HG03159 (cell line): ENCODE results near the gene TDRD7.

Source experiments
- ATAC-seq: cut with Tn5 transposase; IDR thresholded peaks from one replicate; pipeline ENCODE4 v1.9.1; 2021; ENCODE audit warnings: mild to moderate bottlenecking, moderate library complexity; ENCODE audit not compliant: unreplicated experiment

The TDRD7 gene

DNA sequence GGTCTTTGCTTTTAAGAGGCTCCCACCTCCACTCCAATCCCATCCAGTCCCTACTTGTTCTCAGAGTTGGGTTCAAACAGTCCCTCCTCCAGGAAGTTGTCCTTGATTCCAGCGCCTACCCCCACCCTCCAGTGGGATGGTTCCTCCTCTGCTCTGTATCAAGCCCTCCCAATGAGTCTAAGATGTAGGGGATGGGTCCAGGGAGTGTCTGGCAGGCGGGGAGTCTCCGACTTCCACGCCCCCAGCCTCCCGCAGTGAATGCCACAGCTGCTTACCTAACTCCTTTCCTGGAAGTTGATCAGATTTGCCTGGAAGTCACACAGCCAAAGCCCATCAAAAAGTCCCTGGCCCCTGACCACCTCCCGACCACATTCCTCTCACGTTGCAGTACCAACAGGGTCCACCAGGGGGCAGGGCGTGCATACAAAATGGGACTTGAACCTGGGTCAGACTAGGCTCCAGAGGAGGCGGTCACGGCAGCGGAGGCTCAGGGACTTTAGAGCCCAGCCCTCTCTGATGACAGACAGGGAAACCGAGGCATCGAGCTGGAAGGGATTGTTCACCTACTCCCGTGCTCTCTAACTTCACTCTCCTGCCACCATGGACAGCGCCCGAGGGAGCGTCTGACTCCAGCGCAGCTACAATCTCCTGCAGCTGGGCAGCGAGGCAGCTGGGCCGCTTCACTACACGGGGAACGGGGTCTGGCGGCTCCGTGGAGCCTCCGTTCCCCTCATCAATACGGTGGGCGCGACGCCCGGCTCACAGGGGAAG is 25.0 kb upstream of the TDRD7 start:
- ATAC-seq: no peak

DNA sequence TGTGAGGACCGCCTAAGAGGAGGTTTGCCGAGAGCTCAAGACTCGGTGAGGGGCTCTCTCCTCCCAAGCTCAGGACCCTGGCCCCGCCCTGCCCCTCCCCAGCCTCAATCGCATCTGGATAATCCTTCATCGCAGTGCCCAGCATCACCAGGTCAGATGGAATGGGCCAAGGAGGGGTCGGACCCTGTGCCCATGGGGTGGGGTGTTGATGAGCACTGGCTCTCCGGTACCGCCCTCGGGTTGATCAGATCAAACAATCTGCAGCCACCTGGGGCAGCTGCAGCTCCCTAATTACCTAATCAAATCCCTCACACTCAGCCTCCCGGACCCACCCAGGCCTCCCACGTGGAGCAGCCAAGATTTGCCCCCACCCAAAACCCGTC is 24.4 kb upstream of the TDRD7 start:
- no peak for ATAC-seq

DNA sequence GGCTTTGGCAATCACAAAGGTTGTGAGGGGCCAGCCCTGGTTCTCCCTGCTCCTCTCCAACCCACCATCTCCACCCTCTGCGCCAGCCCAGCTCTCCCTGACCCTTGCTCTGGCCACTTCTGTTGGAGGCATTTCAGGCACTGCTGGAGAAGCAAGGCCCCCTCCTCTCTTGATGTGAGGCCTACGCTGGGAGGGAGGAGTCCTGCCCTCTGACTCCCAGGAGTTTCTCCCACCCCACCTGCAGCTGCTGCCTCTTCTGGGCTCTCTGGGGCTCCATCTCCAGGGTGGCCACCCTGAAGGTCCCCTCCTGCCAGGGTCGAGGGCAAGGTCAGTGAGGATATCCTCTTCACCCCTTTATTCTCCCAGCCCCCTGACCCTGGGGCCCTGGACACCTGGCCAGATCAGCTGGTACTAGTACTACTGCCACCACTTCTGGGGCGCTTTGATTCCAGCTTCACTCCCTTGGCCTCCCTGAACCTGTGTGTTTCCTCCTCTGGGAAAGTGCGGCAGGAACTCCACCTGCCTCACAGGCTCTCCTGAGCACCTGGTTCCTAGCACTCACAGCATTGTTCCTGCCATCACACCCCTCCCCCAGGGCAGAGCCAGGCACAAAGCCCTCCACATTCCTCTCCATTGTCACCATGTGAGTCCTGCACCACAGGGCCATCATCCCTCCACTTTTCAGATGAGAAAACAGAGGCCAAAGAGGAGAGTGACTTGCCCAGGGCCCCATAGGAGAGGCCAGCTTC is 23.8 kb upstream of the TDRD7 start:
- ATAC-seq: no peak

DNA sequence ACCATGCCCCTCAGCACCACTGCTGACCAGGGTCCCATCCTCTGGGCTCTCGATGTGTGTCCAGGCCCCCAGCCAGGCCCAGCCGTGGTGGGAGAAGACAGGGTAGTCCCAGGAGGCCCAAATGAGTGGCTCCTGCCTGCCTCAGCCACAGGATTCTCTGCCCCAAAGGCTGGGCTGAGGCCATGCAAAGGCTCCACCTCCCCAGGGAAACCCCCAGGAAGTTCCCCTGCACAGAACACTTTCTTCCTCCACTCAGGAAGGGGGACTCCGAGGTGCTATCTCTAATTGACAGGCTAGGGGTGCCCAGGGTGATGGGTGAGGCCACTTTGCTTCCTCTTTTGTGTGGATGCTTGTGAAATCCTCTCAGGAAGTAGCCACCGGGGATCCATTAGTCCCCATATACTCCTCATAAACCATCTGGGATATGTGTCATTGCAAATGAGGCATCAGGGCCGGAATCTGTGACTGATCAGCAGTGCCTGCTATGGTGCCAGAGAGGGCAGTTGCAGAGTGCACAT is 23.1 kb upstream of the TDRD7 start:
- peak; percentile 65 for ATAC-seq

DNA sequence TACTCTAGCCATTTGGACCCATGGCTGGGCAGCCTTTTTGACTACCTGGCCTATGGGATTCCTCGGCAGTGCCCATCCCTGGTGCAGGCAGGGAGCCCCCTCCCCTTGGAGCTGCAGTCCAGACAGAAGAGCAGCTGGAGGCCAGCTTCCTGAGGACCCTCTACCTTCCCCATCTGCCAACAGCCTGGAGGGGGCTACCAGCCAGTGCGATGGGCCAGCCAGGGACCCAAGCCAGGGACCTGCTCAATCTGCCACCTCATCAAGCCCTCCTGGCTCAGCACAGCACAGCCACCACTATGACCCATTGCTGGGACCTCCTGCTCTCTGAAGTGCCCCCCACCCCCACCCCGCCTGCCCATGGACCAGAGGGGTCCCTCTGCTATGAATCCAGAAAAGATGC is 22.6 kb upstream of the TDRD7 start:
- ATAC-seq: no peak

DNA sequence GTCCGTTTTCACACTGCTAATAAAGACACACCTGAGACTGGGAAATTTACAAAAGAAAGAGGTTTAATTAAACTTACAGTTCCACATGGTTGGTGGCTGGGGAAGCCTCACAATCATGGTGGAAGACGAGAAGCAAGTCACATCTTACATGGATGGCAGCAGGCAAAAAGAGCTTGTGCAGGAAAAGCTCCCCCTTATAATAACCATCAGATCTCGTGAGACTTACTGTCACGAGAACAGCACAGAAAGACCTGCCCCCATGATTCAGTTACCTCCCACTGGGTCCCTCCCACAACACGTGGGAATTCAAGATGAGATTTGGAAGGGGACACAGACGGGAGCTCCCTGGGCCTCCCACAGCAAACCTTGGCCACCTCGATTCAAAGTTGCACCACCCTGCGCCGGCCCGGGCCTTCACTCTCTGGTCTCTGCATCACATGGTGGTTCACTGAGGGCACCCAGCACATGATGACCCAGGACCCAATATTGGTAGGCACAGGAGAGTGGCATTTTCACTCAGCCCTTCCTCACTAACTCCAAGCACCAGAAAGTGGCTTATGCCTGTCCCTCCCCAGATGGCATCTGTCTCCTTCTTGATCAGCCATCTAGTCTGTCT is 21.0 kb upstream of the TDRD7 start:
- ATAC-seq: no peak

DNA sequence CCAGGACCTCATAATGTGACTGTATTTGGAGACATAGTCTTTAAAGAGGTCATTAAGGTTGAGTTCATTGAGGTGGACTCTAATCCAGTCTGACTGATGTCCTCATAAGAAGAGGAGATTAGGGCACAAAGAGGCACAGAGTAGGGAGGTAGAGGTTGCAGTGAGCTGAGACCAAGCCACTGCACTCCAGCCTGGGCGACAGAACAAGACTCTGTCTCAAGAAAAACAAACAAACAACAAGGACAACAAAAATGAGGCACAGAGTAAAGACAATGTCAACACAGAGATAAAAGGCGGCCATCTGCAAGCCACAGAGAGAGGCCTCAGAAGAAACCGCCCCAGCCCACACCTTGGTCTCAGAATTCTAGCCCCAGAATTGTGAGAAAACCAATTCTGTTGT is 17.0 kb upstream of the TDRD7 start:
- ATAC-seq: no peak

DNA sequence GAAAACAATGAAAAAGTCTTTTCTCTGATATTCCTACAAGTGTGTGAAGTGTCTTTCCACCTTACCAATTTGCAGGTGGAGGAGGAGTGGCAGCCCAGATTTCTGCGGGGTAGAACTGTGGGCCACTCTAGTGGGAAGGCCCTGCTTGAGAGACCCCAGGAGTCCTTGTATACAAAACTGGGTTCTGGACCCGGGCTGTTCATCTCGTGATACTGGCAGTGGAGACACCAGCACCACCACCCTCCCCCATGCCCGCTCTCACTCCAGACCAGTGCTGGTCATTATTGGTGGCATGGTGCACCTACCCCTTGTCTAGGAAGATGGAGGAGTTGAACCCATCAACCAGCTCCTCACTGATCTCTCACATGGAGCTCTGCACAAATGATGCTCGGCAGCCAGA is 16.2 kb upstream of the TDRD7 start:
- ATAC-seq: no peak

DNA sequence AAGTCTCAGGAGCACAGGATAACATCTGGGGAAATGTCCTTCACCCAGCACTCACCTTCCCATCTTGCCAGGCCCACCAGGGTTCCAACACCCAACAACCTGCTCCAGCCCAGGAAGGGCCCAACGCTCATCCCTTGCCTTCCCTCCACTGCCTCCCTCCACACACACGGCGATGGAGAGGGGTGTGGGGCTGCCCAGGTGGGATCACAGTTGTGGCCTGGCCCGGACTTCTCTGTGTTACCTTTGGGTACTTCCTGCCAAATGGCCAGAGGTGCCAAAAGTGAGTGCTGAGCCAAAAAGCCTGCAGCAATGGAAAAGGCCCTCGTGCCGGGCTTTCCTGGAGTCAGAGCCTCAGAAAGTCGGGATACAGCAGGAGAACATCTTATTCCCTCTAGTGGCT is 15.6 kb upstream of the TDRD7 start:
- ATAC-seq: no peak

DNA sequence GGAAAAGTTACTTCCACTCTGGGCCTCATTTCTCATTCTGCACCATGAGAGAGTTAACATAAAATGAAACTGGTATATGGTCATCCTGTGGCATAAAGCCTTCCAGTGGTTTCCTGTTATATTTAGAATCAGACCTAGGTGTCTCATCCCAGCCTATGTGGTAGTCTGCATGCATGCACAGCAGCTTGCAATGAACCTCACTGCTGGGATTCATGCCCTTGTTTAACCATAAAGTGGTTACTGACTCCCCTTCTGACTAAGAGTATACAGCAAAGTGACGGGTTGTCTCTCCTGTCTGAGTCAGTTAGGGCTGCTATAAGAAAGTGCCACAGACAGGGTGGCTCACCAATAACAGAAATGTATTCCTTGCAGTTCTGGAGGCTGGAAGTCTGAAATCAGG is 14.7 kb upstream of the TDRD7 start:
- no peak for ATAC-seq

DNA sequence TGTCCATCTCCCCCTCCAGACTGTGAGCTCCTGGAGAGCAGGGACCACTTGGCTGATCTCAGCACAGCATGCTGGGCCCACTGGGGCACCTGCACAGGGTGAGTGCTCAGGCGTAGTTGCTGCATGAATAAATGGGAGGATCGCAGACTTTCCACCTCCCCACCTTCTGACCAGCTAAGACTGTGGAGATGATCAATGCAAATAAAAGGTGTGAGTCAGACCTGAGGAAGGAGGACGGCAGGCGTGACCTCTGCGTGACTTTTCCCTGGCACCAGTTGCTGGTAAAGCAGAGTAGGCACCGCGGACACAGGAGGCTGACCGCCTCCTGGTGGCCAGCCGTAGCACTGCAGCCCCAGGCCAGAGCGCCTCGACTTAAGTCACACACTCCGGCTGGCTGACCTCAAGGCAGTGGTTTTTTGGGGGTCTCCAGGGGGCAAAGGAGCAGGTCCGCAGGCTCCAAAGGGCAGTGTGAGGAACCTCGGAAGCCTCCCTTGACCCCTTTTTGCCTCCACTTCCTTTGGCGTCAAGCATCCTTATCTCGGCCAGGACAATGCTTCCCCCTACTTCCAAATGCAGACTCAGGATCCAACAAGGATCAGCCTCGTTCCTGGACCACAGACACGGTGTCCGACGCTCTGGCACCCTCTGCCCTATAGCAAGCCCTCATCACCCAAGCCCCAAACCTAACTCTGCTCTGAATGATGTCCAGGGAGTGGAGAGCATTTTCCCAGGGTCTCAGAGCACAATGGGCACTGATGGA is 12.7 kb upstream of the TDRD7 start:
- no peak for ATAC-seq

DNA sequence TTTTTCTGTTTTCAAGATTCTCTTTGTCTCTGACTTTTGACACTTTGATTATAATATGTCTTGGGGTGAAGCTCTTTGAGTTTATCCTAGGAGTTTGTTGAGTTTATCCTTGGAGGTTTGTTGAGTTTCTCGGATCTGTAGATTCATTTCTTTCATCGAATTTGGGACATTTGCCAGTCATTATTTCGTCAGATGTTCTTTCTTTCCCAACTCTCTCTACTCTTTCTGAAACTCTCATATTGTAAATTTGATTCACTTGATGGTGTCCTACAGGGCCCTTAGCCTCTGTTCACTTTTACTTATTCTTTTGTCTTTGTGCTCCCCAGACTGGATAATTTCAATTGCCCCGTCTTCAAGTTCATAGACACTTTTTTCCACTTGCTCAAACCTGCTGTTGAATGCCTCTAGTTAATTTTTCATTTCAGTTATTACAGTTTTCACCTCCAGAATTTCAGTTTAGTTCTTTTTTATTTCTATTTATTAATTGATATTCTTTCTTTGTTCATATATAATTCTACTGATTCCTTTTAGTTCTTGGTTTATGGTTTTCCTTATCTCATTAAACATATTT is 8.1 kb upstream of the TDRD7 start:
- no peak for ATAC-seq

DNA sequence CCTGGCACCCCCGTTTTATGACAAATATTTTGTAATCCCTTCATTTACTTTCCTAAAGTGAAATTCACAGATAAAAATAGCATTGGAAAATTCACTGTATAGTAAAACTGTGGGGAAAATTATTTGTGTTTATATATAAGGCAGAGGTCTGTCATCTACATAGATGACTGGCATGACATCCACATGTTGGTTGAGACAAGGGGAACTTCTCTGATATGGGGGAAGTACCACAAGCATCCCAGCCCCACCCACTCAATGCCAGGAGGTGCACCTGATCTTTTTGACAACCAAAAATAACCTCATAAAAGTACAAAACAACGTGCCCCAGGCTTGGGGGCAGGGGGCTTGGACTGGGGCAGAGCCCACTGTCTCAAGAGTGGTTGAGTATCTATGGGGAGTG is 6.3 kb upstream of the TDRD7 start:
- no peak for ATAC-seq

DNA sequence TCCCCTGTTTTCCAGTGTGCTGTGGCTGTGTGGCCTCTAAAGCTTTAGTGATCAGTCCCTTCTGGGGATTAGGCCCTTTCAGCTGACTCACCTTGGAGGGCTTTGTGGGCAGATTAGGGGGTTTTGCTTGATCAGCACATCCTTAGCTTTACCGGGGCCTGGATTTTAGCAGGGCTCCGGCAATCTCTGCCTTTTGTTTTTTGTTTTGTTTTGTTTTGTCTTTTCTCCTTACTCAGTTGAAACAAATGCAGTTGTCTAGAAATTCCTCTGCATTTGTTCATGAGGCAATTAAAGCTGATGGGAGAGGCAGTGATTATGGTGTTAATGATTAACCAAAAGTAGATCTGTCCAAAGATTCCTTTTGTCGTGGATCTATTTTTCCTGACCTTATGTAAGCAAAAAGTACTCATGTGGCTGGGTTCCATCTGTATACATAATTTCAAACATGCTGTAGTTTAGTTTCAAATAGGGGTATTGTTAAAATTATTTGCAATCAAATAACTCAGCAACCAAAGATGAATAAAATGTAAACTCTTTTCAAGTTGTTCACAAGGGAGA is 5.2 kb upstream of the TDRD7 start:
- no peak for ATAC-seq

DNA sequence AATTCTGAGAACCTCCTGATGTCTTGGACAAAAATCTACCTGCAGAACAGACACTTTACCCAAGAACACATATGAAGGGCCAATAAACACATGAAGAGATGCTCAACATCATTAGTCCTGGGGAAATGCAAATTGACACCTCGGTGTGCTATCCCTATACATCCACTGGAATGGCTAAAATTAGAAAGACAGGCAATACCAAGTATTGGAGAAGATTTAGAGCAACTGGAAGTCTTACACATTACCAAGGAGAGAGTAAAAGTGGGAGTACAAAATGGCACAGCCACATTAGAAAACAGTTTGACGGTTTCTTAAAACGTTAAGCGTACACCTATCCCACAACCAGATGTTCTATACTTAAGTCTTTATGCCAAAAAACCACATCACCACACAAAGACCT is 3.3 kb upstream of the TDRD7 start:
- no peak for ATAC-seq

DNA sequence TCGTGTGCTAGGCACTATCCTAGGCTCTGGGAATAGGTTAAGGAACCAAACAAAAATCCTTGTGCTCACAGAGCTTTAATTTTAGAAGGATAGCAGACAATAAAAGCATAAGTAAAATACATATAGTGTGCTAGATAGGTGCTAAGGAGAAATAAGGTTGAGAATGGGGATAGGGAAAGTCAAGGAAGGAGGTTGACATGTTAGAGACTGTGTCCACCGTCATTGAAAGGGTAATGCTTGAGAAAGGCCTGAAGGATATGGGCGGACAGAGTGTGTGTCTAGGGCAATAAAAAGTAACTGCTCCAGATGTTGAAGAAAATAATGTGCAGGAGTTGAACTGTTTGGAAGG is 482 bp upstream of the TDRD7 start:
- ATAC-seq: no peak

DNA sequence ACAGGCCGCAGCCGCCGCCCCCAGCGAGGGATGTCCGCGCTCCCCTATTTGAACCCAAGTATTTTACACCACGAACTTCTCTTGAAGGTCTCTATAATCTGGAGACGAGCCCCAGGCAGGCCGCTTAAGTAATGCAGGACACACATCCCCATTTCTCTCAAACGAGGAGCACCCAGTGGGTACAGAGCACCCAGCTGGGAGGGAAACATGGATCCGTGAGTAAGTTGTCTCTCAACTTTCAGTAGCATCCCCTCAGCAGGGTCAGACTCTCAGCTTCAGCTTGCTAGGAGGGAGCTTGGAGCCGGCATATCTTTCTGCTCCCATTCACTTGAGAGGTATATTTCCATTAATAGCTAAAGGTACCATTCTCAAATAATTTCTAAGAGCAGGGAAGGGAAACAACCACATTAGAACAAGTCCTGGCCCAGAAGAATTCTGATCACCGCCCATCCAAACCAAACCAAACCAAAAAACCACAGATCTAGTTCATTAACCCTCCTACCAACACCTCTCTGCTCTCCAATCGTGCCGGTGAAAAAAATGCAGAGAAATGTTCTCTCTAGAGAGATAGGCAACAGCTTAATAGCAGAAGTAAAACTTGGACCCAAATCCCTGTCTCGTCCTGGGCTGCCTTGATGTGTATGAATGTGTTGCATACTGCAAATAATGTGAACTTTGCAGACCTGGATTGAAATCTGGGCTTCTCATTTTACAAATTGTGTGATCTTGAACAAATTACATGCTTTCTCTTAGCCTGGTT is 910 bp downstream of the TDRD7 start:
- no peak for ATAC-seq

DNA sequence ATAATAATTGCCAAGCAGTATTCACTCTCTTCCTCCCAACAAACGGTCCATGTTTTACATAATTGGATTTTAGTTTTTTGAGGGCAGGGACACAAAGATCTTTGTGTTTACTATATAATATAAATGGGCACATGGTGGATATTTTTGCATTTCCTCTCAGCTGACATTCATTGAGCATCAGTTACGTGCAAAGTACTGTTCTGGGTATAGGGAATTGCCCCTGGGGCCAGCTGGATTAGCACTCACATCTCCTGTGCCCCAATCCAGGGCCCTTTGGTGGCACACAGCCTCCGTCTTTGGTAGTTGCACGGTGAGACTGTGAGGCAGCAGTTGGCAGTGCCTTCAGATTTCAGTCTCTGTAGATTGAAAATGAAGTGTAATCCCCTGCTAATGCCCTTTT is 1.6 kb downstream of the TDRD7 start:
- ATAC-seq: no peak

DNA sequence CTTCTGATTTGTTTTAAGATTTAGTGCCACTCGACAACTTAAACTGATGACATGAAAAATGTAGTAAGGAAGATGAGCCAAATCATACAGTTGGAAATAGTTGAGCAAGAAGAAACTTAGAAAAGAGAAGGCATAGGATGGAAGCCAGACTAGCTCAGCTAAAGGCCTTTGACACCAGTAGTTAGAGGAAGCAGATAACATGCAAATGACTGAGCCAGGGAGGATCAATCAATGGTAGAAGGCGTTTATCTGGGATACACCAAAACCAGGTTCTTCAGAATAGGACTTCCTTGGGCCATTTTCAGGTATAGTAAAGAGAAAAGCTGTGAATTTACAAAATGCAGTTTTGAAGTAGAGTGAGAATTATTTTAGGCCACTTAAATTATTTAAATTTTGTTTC is 3.2 kb downstream of the TDRD7 start:
- no peak for ATAC-seq

DNA sequence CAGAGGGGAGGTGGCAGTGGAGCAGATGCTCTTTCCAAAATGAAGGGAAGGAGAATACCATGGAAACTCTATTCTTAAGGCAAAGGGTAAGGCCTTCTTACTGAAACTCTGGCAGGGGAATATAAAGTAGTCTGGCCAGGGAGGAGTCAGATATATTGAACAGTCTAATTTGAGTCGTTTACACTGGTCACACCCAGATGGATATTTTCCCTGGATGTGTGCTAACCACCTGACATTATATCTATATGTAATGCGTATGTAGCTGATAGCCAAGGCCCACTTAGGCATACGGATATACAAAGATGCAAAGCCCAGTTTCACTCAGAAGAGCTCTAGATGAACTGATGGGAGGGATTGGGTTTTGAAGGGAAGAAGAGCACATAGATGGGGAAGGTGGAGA is 7.0 kb downstream of the TDRD7 start:
- ATAC-seq: no peak
